GM12878 (cell line): ENCODE results near the gene ENPP4.

Experiments
- BACH1 ChIP-seq: fragments of 450-650 bp; IDR thresholded peaks from 2 replicates; pipeline ENCODE4 v1.6.1; 2017; ENCODE audit warnings: mild to moderate bottlenecking, borderline replicate concordance
- CREM ChIP-seq: IDR thresholded peaks from 2 replicates; pipeline ENCODE4 v1.6.1; 2014; ENCODE audit warnings: antibody characterized with exemption, low read depth
- CTCF ChIP-seq, 3 experiments: IDR thresholded peaks in 2 of 3; conservative IDR thresholded peaks in 1 of 3; 2 replicates each; pipeline ENCODE4 v1.5.1; 2011; ENCODE audit warnings: low read depth in 3 of 3, low read length in 3 of 3, mild to moderate bottlenecking in 3 of 3, control low read depth in 2 of 3, moderate library complexity in 2 of 3, inconsistent platforms in 1 of 3, mixed read lengths in 1 of 3; ENCODE audit not compliant: control insufficient read depth in 2 of 3, insufficient read depth in 1 of 3; ENCODE audit errors: extremely low read depth in 1 of 3
- IKZF1 ChIP-seq: fragments of 450-650 bp; conservative IDR thresholded peaks from 2 replicates; pipeline ENCODE4 v1.6.1; 2017; ENCODE audit warnings: antibody characterized with exemption, mild to moderate bottlenecking
- RBBP5 ChIP-seq: fragments of 200-600 bp; sonication (generic); conservative IDR thresholded peaks from 2 replicates; pipeline ENCODE4 v1.6.1; 2016

- no peak for TF ChIP-seq CTCF (IDR thresholded peaks at IDR 0.05 in 2 of 3, conservative IDR thresholded peaks at IDR 0.05 in 1 of 3; ENCODE audit: control insufficient read depth in 2 of 3, extremely low read depth in 1 of 3, insufficient read depth in 1 of 3, low read depth in 3 of 3, low read length in 3 of 3)
- TF ChIP-seq CREM: no peak
- no peak for TF ChIP-seq BACH1
- TF ChIP-seq RBBP5: no peak
- no peak for TF ChIP-seq IKZF1
Measured at GRCh38 chr6:46095251-46095650, 34.5 kb upstream of the ENPP4 start.
